ENCODE measurements around the gene OR52W1.

DNA sequence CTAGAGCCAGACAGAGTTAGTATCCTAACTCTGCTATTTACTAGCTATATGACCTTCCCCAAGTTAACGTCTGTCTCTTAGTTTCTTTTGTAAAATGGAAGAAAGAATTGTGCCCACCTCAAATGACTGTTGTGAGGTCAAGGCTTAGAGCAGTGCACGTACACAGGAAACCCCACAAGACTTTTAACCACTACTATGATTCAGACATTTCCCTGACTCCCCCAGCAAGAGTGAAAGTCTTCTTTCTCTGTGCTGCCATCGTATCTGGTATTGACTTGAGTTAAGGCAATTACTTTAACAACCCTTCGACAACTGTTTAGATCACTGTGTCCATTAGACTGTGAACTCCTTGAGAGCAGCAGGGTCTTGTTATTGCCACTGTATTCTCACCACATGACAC lies 2.6 kb upstream of the OR52W1 start:
- TF ChIP-seq POLR2AphosphoS5 (IDR thresholded peaks at IDR 0.05), result no peak
- TF ChIP-seq, protein P1, sequence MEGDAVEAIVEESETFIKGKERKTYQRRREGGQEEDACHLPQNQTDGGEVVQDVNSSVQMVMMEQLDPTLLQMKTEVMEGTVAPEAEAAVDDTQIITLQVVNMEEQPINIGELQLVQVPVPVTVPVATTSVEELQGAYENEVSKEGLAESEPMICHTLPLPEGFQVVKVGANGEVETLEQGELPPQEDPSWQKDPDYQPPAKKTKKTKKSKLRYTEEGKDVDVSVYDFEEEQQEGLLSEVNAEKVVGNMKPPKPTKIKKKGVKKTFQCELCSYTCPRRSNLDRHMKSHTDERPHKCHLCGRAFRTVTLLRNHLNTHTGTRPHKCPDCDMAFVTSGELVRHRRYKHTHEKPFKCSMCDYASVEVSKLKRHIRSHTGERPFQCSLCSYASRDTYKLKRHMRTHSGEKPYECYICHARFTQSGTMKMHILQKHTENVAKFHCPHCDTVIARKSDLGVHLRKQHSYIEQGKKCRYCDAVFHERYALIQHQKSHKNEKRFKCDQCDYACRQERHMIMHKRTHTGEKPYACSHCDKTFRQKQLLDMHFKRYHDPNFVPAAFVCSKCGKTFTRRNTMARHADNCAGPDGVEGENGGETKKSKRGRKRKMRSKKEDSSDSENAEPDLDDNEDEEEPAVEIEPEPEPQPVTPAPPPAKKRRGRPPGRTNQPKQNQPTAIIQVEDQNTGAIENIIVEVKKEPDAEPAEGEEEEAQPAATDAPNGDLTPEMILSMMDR (IDR thresholded peaks at IDR 0.05), result no peak

Data from breast epithelium (tissue), 3 donors.